Hematopoietic multipotent progenitor cell treated with erythropoietin and hydrocortisone succinate and interleukin-3 and kit ligand, for 6 days (in vitro differentiated cells): ENCODE results near the gene PRDM1.
A peak's percentile ranks its signal among the peaks of the same experiment; 100 is the strongest.

ENCODE experiments used
- DNase-seq: peaks from one replicate; pipeline ENCODE4 v3.0.0-alpha.2; 2015

PRDM1 gene

GRCh38 chr6:106098383-106099234 lies 12.5 kb downstream of the PRDM1 start:
- peak; percentile 63 for DNase-seq

- DNase-seq, result no peak
These were observed 13.1 kb downstream of the PRDM1 start for GRCh38 chr6:106099235-106099537.

GRCh38 chr6:106100755-106101154 lies 14.6 kb downstream of the PRDM1 start:
- DNase-seq, result no peak

- no peak for DNase-seq
These were observed 15.3 kb downstream of the PRDM1 start for GRCh38 chr6:106101466-106101865.

- no peak for DNase-seq
These were observed 15.9 kb downstream of the PRDM1 start for GRCh38 chr6:106102034-106102433.

GRCh38 chr6:106102967-106103727 lies 17.0 kb downstream of the PRDM1 start:
- DNase-seq, result peak; percentile 19

GRCh38 chr6:106103728-106104109 lies 17.6 kb downstream of the PRDM1 start:
- peak; percentile 25 for DNase-seq

- no peak for DNase-seq
These were observed 18.3 kb downstream of the PRDM1 start for GRCh38 chr6:106104476-106104875.

GRCh38 chr6:106104941-106105340 lies 18.8 kb downstream of the PRDM1 start:
- DNase-seq, result no peak

GRCh38 chr6:106105493-106105892 lies 19.4 kb downstream of the PRDM1 start:
- no peak for DNase-seq

- peak; percentile 41 for DNase-seq
These were observed 20.3 kb downstream of the PRDM1 start for GRCh38 chr6:106106276-106107042.

GRCh38 chr6:106107043-106107613 lies 21.0 kb downstream of the PRDM1 start:
- no peak for DNase-seq

- no peak for DNase-seq
These were observed 22.0 kb downstream of the PRDM1 start for GRCh38 chr6:106108129-106108528.

- DNase-seq, result no peak
These were observed 22.9 kb downstream of the PRDM1 start for GRCh38 chr6:106109029-106109428.

- peak; percentile 90 for DNase-seq
These were observed 24.2 kb downstream of the PRDM1 start for GRCh38 chr6:106110164-106110826.

- DNase-seq, result peak; percentile 7
These were observed 26.3 kb downstream of the PRDM1 start for GRCh38 chr6:106112433-106112832.

GRCh38 chr6:106113256-106113959 lies 27.3 kb downstream of the PRDM1 start:
- DNase-seq, result no peak

GRCh38 chr6:106114492-106114891 lies 28.4 kb downstream of the PRDM1 start:
- no peak for DNase-seq

- DNase-seq, result no peak
These were observed 29.1 kb downstream of the PRDM1 start for GRCh38 chr6:106115286-106115685.

GRCh38 chr6:106116125-106116832 lies 30.1 kb downstream of the PRDM1 start:
- no peak for DNase-seq

GRCh38 chr6:106117579-106117978 lies 31.4 kb downstream of the PRDM1 start:
- peak; percentile 36 for DNase-seq
